GM23248 (cell line): ENCODE data around the gene ULBP2. TPM values are rescaled to one million over a fixed set of nuclear protein-coding genes. Genes with fewer than 3 reads are reported as not detected.
"Not testable (repeated sequence)": the region's sequence is repeated elsewhere in the genome, so short reads cannot be mapped to it uniquely, and the experiment has no call there.

Source experiments
- DNase-seq: peaks from one replicate; pipeline ENCODE4 v3.0.0-alpha.2; 2015
- H2AFZ ChIP-seq: fragments of 200-600 bp; sonication (generic); 2 replicates; pipeline ENCODE4 v1.6.1; 2016; ENCODE audit warnings: antibody characterized with exemption
- H3F3A ChIP-seq: fragments of 200-600 bp; sonication (generic); 2 replicates; pipeline ENCODE4 v1.6.1; 2016; ENCODE audit warnings: mild to moderate bottlenecking, antibody characterized with exemption, mixed run types; ENCODE audit not compliant: insufficient read depth
- H3K27ac ChIP-seq: fragments of 200-600 bp; sonication (generic); 2 replicates; pipeline ENCODE4 v1.5.1; 2016; ENCODE audit warnings: mild to moderate bottlenecking
- H3K27me3 ChIP-seq: fragments of 200-600 bp; sonication (generic); replicated peaks from 2 replicates; pipeline ENCODE4 v1.6.1; 2016; ENCODE audit warnings: mild to moderate bottlenecking; ENCODE audit not compliant: insufficient read depth
- H3K36me3 ChIP-seq: fragments of 200-600 bp; sonication (generic); 2 replicates; pipeline ENCODE4 v1.6.1; 2016; ENCODE audit warnings: low read depth, mild to moderate bottlenecking
- H3K4me1 ChIP-seq: fragments of 200-600 bp; sonication (generic); 2 replicates; pipeline ENCODE4 v1.6.1; 2016; ENCODE audit warnings: mild to moderate bottlenecking; ENCODE audit not compliant: insufficient read depth
- H3K4me2 ChIP-seq: fragments of 200-600 bp; sonication (generic); one replicate; pipeline ENCODE4 v1.6.1; 2016; ENCODE audit warnings: mild to moderate bottlenecking; ENCODE audit not compliant: unreplicated experiment
- H3K4me3 ChIP-seq: fragments of 200-600 bp; sonication (generic); 2 replicates; pipeline ENCODE4 v1.5.1; 2016; ENCODE audit warnings: mild to moderate bottlenecking
- H3K79me2 ChIP-seq: fragments of 200-600 bp; sonication (generic); 2 replicates; pipeline ENCODE4 v1.6.1; 2016; ENCODE audit warnings: mild to moderate bottlenecking; ENCODE audit not compliant: insufficient read depth
- H3K9ac ChIP-seq: fragments of 200-600 bp; sonication (generic); 2 replicates; pipeline ENCODE4 v1.6.1; 2016; ENCODE audit warnings: mild to moderate bottlenecking
- H3K9me2 ChIP-seq: fragments of 200-600 bp; sonication (generic); 2 replicates; pipeline ENCODE4 v1.6.1; 2016; ENCODE audit warnings: mixed run types, mild to moderate bottlenecking, moderate library complexity; ENCODE audit not compliant: insufficient read depth
- H3K9me3 ChIP-seq: fragments of 200-600 bp; sonication (generic); one replicate; pipeline ENCODE4 v1.6.1; 2017; ENCODE audit warnings: low read depth
- H4K20me1 ChIP-seq: fragments of 200-600 bp; sonication (generic); 2 replicates; pipeline ENCODE4 v1.6.0; 2016; ENCODE audit not compliant: insufficient read depth
- EZH2 ChIP-seq: fragments of 200-600 bp; sonication (generic); IDR thresholded peaks from 2 replicates; pipeline ENCODE4 v1.6.1; 2018; ENCODE audit warnings: antibody characterized with exemption, mild to moderate bottlenecking; ENCODE audit not compliant: insufficient read depth, poor library complexity, severe bottlenecking
- EZH2phosphoT487 ChIP-seq: fragments of 200-600 bp; sonication (generic); IDR thresholded peaks from 2 replicates; pipeline ENCODE4 v1.6.1; 2018; ENCODE audit warnings: antibody characterized with exemption, moderate library complexity, mild to moderate bottlenecking, low read depth; ENCODE audit not compliant: insufficient read depth
- WGBS, 2 experiments: methylation state at CpG; one replicate each; pipeline ENCODE4 v1.1.6; 2015 to 2017; ENCODE audit warnings: low lambda C conversion rate in 2 of 2, low coverage in 1 of 2; ENCODE audit errors: missing lambda C conversion rate in 2 of 2; 5-methylcytosine and 5-hydroxymethylcytosine counted together
- in situ Hi-C: fragments of 300-500 bp; cut with MboI; formaldehyde crosslinking; loops from 2 replicates; pipeline ENCODE4 v1.15.0; 2020
- polyA plus RNA-seq: library from polyadenylated mRNA; unstranded; fragments of >200 nt; fragmentation: Nextera tagmentation; extraction: Ambion mirVana; gene quantifications from 2 replicates; pipeline ENCODE4 v1.2.1, GENCODE V29; 2016
- total RNA-seq: library from RNA; depleted of rRNA; stranded (reverse); fragments of >200 nt; shearing (Covaris generic); gene quantifications from 2 replicates; pipeline ENCODE4 v1.2.3, GENCODE V29; 2014

Gene ULBP2
- total and polyA plus RNA-seq, 2 experiments from 2014 or later: 23.8 to 29.5 TPM

DNA sequence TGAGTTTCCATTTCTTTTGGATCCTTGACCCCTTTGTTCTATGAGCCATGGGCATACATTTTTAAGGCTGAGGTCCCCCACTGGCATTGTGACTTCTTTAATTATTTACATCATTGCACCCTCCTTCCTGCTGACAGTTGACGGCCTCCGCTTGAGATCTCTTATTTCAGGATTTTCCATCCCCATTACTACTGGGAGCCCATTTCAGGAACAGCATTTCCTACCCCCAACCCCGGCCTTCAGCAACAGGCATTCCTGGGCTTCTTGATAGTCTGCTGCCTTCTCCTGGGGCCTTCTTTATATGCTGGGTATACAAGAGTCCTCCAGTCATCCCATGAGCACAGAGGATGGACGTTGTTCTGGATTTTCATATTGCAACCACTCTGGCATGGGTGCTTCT is 25.8 kb downstream of the ULBP2 start:
- no peak overlapping the region for H2AFZ ChIP-seq
- no peak overlapping the region for H3K4me3 ChIP-seq
- H3K27ac ChIP-seq: no peak overlapping the region
- in situ Hi-C loops: no loop called here
- H3K9ac ChIP-seq: no peak overlapping the region
- no peaks in the 10 kb centered on the region for H3K36me3 ChIP-seq
- H4K20me1 ChIP-seq: no peaks in the 10 kb centered on the region
- 0 out of 2 replicates have a peak, but pooled peaks cover 3% of the 10 kb centered on the region for H3K27me3 ChIP-seq
- H3F3A ChIP-seq: no peaks in the 10 kb centered on the region
- H3K4me2 ChIP-seq: no peak overlapping the region
- H3K4me1 ChIP-seq: peaks cover 6% of the 10 kb centered on the region; the same call in 1 of the 2 replicates
- no peak for TF ChIP-seq EZH2
- TF ChIP-seq EZH2phosphoT487: no peak
- 78 to 86% methylated on average over 4 of the region's 4 CpGs for WGBS, 2 experiments
- no peaks in the 10 kb centered on the region for H3K9me3 ChIP-seq
- no peak for DNase-seq
- H3K79me2 ChIP-seq: no peaks in the 10 kb centered on the region
- H3K9me2 ChIP-seq: no peaks in the 10 kb centered on the region

GRCh38 chr6:149967999-149968398 is 26.2 kb downstream of the ULBP2 start:
- in situ Hi-C loops, H3K9me3 ChIP-seq, DNase-seq, H3K9ac ChIP-seq, H2AFZ ChIP-seq, H3K79me2 ChIP-seq, H3K27me3 ChIP-seq, H3K9me2 ChIP-seq, H4K20me1 ChIP-seq, H3K4me3 ChIP-seq, H3K36me3 ChIP-seq, H3K27ac ChIP-seq, H3F3A ChIP-seq, H3K4me2 ChIP-seq, H3K4me1 ChIP-seq: not testable (repeated sequence)
- 58 to 63% methylated on average over 2 of the region's 2 CpGs for WGBS, 2 experiments

GRCh38 chr6:149968909-149969308 is 27.1 kb downstream of the ULBP2 start:
- H3K27me3 ChIP-seq, H3K4me3 ChIP-seq, H3K9me2 ChIP-seq, H3K9me3 ChIP-seq, H2AFZ ChIP-seq, in situ Hi-C loops, H3K36me3 ChIP-seq, H3K79me2 ChIP-seq, DNase-seq, H3F3A ChIP-seq, H3K9ac ChIP-seq, H3K4me1 ChIP-seq, H4K20me1 ChIP-seq, H3K4me2 ChIP-seq, H3K27ac ChIP-seq: not testable (repeated sequence)
- WGBS, 2 experiments: 60 to 65% methylated on average over 2 of the region's 2 CpGs

GRCh38 chr6:149969635-149970034 is 27.8 kb downstream of the ULBP2 start:
- Histone ChIP-seq H3K9me3 (no peaks in the 10 kb centered on the region), H3K36me3 (no peaks in the 10 kb centered on the region), H2AFZ (no peak overlapping the region), H3K9ac (no peak overlapping the region), H3F3A (no peaks in the 10 kb centered on the region), H4K20me1 (no peaks in the 10 kb centered on the region), H3K4me3 (no peak overlapping the region), H3K79me2 (no peaks in the 10 kb centered on the region), H3K4me1 (no peaks in the 10 kb centered on the region), H3K27me3 (peaks cover 10% of the 10 kb centered on the region; the same call in 1 of the 2 replicates), H3K4me2 (no peak overlapping the region), H3K9me2 (no peaks in the 10 kb centered on the region), H3K27ac (no peak overlapping the region)
- no peak for DNase-seq
- in situ Hi-C loops: no loop called here
- WGBS, 2 experiments: 54 to 59% methylated on average over 2 of the region's 2 CpGs
- TF ChIP-seq EZH2: no peak
- no peak for TF ChIP-seq EZH2phosphoT487

DNA sequence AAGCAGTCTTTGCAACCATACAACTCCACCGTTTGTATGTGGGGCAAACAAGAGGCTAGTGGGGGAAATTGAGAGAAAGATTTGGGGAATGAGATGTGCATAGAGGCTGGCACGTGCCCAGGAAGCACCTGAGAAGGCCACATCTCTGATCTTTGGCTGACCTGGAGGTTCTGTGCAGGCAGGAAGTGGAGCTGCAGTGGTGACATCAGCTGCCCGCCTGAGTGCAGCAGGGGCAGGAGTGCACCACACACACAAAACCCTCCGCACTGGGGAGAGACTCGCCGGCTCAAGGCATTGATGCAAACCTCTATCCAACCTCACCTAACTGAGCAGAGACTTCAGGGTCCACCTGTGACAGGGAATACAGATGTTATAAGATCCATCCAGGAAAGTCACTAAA is 32.6 kb downstream of the ULBP2 start:
- H3K27me3 ChIP-seq: peaks cover 20% of the 10 kb centered on the region
- not testable (repeated sequence) for DNase-seq
- 61 to 64% methylated on average over 6 of the region's 6 CpGs for WGBS, 2 experiments

More for the DNA sequence above, 32.6 kb downstream of the ULBP2 start:
- H3K27ac ChIP-seq, H3K79me2 ChIP-seq, H3K9ac ChIP-seq, H3F3A ChIP-seq, H3K4me1 ChIP-seq, H3K9me2 ChIP-seq, H3K9me3 ChIP-seq, H4K20me1 ChIP-seq, H2AFZ ChIP-seq, H3K4me2 ChIP-seq, H3K36me3 ChIP-seq, H3K4me3 ChIP-seq, in situ Hi-C loops: not testable (repeated sequence)
